Right kidney (tissue), 1 donor: Measurements from ENCODE around the gene MTURN.
"Not testable (repeated sequence)": the region's sequence is repeated elsewhere in the genome, so short reads cannot be mapped to it uniquely, and the experiment has no call there.

Experiments used
- DNase-seq: peaks from one replicate; pipeline ENCODE4 v3.0.0-alpha.2; 2016

Gene MTURN

GRCh38 chr7:30178748-30179436 is 44.1 kb downstream of the MTURN start:
- DNase-seq = no peak

- DNase-seq = no peak
These were observed 45.9 kb downstream of the MTURN start for GRCh38 chr7:30180718-30181117.

GRCh38 chr7:30181211-30181610 is 46.4 kb downstream of the MTURN start:
- no peak for DNase-seq

GRCh38 chr7:30181736-30182522 is 47.1 kb downstream of the MTURN start:
- DNase-seq = no peak

GRCh38 chr7:30182814-30183213 is 48.0 kb downstream of the MTURN start:
- DNase-seq = no peak

GRCh38 chr7:30183749-30184369 is 49.1 kb downstream of the MTURN start:
- DNase-seq = no peak

- DNase-seq = no peak
These were observed 50.2 kb downstream of the MTURN start for GRCh38 chr7:30184791-30185487.

GRCh38 chr7:30185496-30185895 is 50.7 kb downstream of the MTURN start:
- no peak for DNase-seq

- DNase-seq = no peak
These were observed 51.9 kb downstream of the MTURN start for GRCh38 chr7:30186725-30187124.

GRCh38 chr7:30187513-30187912 is 52.7 kb downstream of the MTURN start:
- no peak for DNase-seq

GRCh38 chr7:30188381-30188780 is 53.6 kb downstream of the MTURN start:
- DNase-seq = not testable (repeated sequence)

GRCh38 chr7:30188811-30189210 is 54.0 kb downstream of the MTURN start:
- DNase-seq = no peak

GRCh38 chr7:30191809-30192208 is 57.0 kb downstream of the MTURN start:
- DNase-seq = no peak

- no peak for DNase-seq
These were observed 58.7 kb downstream of the MTURN start for GRCh38 chr7:30193336-30193943.

- DNase-seq = no peak
These were observed 61.6 kb downstream of the MTURN start for GRCh38 chr7:30196408-30196807.

- no peak for DNase-seq
These were observed 62.7 kb downstream of the MTURN start for GRCh38 chr7:30197438-30197837.

GRCh38 chr7:30199271-30199670 is 64.5 kb downstream of the MTURN start:
- DNase-seq = no peak

- no peak for DNase-seq
These were observed 65.8 kb downstream of the MTURN start for GRCh38 chr7:30200591-30200990.

- DNase-seq = no peak
These were observed 66.4 kb downstream of the MTURN start for GRCh38 chr7:30201161-30201666.

- no peak for DNase-seq
These were observed 67.1 kb downstream of the MTURN start for GRCh38 chr7:30201921-30202320.

- DNase-seq = no peak
These were observed 67.9 kb downstream of the MTURN start for GRCh38 chr7:30202671-30203070.

GRCh38 chr7:30206491-30206890 is 71.7 kb downstream of the MTURN start:
- no peak for DNase-seq
